ENCODE results near the gene SCTR.

- no peak for TF ChIP-seq CTCF (conservative IDR thresholded peaks at IDR 0.05; ENCODE audit: low read depth, low read length)
- TF ChIP-seq EZH2 (IDR thresholded peaks at IDR 0.05; ENCODE audit: low read length, unreplicated experiment) = no peak
Observed at GRCh38 chr2:119414894-119415293, 109.4 kb downstream of the SCTR start.
